IPS DF 19.7 (cell line): ENCODE measurements around the gene SERHL2.
"Not testable (repeated sequence)": the region's sequence is repeated elsewhere in the genome, so short reads cannot be mapped to it uniquely, and the experiment has no call there.

Experiments used
- DNase-seq: peaks from one replicate; pipeline ENCODE4 v3.0.0-alpha.2; 2013; ENCODE audit warnings: low read depth, low spot score

The SERHL2 gene

DNA sequence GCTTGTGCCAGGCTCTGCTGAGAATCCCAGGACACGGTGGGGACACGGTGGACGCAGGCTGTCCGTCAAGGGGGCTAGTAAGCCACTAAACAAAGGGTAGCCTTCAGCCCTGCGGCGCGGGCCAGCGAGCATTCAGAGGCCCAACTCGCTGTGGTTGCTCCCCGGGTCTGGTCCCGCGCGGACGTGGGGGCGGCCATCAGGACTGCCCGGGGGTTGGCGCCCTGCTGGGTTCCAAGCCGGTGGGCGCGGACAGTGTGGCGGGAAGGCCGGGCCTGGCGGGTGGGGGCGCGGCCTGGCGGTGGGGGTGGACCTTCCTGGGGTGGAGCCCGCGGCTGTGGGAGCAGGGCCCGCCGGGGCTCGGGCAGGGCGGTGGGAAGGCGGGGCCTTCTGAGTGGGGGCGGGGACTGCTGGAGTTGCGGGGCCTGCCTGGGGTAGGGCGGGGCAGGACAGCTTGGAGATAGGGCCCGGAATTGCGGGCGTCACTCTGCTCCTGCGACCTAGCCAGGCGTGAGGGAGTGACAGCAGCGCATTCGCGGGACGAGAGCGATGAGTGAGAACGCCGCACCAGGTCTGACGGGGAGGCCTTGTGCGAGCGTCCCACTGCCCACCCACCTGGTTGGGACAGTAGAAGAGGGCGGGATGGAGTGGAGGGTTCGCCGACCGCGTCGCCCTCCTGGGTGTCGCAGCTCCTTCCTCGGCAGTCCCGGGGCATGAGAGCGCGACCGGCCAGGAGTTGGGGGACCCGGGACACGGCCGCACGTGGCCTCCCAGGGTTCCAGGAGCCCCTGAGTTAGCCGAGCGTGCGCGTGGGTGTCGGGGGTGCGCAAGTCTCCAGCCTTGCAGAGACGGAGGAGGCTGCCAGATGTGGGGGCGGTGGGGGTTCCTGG, at the start of gene SERHL2:
TSS of gene SERHL2 (plus strand) at position 482 of the 887 bp plus-strand sequence. CDS start at position 547, 65 bp downstream.
- DNase-seq: no peak

DNA sequence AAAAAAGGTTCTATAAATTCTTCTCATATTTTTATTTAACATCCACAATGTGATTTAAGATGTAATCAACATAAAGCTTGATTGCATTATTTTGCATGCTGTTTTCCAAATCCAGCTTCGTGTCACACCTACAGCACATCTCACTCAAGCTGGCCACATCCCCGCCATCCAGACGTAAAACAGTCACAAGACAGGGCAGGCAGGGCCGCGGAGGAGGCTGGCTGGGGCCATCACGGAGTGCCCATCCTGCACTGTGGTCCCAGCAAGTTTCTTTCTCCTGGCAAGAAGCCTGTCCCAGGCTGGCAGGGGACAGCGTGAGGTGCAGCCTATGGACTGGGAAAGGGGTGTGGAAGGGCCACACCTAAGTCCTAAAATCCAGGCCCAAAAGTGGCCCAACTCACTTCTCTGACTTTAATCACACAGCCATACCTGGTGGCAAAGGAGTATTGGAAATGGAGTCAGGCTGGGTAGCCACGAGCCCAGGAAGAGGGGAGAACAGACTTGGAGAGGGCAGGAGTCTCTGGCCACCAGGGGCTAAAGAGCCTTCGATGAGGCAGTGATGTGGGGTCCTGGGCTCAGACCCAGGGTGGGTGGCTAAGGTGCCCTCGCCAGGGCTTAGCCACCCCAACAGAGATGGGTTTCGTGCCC, 45.3 kb upstream of the SERHL2 start:
- not testable (repeated sequence) for DNase-seq

- not testable (repeated sequence) for DNase-seq
Observed at GRCh38 chr22:42508975-42509364, 44.8 kb upstream of the SERHL2 start.

- no peak for DNase-seq
Observed at GRCh38 chr22:42509548-42509947, 44.2 kb upstream of the SERHL2 start.

DNA sequence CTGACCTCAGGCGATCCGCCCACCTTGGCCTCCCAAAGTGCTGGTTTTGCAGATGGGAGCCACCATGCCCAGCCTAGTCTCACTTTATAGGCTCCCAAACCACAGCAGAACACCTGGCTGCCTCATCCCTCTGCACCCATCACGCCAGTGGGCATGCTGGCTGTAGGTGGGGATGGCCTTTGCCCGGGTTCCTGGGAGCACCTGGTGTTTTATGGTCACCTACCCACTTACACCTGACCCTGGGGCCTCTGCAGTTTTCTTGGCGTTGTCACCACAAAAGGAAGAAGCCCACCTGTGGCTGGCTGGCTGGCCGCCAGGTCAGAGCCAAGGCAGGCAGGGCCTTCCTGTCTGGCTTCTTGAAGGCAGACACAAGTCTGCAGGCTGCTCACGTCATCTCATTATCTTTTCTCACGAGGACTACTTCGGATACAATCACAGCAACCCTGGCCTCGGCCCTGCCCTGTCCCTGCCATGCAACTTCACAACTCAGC, 42.3 kb upstream of the SERHL2 start:
- no peak for DNase-seq

DNA sequence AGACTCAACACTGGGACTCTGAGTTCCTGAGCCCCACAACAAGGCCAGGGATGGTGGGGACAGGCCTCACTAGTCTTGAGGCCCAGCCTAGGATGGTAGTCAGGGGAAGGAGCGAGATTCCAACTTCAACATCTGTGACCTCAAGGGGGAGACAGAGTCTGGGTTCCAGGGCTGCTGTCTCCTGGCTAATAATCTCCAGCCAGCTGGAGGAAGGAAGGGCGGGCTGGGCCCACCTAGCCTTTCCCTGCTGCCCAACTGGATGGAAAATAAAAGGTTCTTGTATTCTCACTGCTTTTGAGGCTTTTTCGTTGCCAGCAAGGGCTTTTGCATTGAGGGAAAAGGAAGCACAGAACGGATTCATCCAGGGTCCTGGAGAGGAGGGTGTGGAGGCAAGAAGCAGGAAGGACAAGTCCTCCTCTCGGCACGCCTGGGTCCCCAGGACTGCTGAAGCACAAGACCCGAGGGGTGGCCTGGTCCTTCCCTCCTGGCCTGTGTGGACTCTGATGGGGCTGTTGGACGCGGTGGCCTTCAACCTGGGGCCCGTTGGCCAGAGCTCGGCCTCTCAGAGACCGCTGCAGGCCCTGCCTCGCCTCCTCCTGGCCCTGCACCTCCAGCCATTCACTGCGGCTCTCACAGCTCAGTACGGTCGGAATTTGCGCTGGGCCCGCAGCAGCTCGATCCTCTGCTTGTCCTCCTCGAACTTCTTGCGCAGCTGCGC, 41.3 kb upstream of the SERHL2 start:
- DNase-seq: not testable (repeated sequence)

DNA sequence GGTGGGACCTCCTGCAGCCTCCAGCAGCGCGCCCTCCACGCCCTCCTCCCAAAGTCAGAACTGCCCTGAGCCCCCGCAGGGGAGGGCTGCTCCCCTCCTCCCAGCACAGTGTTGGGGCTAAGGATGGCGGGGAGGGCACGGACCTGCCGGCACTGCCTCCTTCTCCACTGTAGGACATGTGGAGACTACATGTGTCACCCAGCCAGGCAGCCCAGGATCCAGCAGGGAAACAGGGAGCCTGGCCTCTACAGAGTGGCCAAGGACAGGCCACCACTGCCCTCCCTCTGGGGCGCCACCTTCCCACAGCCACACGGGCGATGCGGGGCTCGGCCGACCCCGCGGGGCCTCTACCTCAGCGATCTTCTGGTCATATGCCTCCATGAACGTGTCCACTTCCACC, 39.4 kb upstream of the SERHL2 start:
- not testable (repeated sequence) for DNase-seq

DNA sequence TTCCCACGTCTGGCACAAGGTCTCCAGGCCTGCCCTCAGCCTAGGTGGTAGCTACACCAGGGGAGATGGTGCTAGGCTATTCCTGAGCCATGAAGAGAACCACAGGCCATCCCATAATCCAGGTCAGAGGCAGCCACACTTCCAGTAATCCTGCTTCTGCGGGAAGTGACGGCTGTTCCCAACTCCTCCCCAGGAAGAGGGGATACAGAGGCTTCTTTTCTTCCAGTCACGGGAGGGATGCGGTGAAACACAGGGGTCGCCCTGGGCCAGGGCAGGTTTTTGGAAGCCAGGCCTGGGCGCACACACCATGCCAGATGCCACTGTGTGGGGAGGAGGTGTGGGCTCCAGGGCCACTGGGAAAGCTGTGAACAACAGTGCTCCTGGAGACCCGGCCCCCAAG, 38.5 kb upstream of the SERHL2 start:
- not testable (repeated sequence) for DNase-seq

GRCh38 chr22:42515896-42516295, 37.9 kb upstream of the SERHL2 start:
- DNase-seq: no peak

DNA sequence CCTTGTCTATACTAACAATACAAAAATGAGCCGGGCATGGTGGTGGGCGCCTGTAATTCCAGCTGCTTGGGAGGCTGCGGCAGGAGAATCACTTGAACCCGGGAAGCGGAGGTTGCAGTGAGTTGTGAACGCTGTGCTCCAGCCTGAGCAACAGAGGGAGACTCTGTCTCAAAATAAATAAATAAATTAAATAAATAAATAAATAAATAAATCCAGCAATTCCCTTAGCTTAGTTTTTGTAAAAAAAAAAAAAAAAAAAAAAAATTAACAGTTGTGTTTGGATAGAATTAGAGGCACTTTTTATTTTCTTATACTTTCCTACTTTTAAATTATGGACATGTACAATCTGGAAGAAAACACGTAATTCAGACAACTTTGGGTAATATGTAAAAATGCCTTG, 36.7 kb upstream of the SERHL2 start:
- not testable (repeated sequence) for DNase-seq

DNA sequence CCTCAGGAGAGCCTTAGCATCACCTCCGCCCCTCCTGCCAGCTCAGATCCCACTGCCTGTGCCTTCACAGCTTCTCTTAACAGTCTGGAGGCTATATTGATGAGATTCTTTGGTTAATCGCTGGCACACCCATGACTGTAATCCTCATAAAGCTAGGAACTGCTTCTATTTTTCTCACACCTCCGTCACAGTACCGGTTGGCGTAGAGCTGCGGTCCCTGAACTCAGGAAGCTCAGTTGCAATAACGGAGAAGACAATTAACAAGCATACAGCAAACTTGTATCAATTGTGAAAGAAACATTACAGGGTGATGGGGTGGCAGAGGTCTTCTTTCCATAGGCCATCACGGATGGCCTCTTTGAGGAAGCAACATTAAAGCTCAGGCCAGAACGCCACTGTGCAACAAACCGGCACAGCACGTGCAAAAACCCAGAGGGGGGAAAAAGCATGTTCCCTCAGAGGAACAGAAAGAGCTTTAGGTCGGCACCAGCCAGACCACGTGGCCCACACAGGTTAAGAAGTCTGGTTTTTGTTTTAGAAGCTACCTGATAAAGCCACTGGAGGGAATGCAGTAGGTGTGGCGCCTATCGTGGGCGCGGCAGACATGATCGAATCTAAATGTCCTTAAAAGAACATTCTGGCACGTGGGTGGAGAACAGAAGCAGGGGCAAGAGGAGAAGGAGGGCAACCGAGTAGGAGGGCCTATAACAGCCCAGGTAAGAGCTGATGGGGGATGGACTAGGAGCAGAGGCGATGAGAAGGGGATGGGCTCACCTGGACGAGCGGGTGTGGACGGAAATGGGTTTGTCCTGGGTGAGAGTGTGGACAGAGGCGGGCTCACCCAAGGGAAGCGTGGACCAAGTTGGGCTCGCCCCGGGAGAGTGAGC, 34.9 kb upstream of the SERHL2 start:
- not testable (repeated sequence) for DNase-seq

- DNase-seq: no peak
Observed at GRCh38 chr22:42519525-42520401, 34.0 kb upstream of the SERHL2 start, which contains the start of gene RRP7A. TSS of gene RRP7A (minus strand) at chr22:42519796. CDS start at chr22:42519786, 10 bp downstream.

- DNase-seq: no peak
Observed at GRCh38 chr22:42521228-42521546, 32.6 kb upstream of the SERHL2 start.

DNA sequence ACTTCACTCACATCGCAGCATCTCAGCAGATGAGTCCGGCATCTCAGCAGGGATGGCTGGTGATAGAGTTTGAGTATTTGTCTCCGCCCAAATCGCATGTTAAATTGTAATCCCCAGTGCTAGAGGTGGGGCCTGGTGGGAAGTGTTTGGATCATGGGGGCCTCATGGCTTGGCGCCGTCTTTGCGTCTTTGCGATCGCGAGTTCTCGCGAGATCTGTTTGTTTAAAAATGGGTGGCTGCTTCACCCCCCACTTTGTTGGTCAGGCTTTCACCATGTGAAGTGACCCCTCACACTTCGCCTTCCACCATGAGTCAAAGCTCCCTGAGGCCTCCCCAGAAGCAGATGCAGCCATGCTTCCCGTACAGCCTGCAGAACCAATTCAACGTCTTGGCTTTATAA, 31.2 kb upstream of the SERHL2 start:
- no peak for DNase-seq

DNA sequence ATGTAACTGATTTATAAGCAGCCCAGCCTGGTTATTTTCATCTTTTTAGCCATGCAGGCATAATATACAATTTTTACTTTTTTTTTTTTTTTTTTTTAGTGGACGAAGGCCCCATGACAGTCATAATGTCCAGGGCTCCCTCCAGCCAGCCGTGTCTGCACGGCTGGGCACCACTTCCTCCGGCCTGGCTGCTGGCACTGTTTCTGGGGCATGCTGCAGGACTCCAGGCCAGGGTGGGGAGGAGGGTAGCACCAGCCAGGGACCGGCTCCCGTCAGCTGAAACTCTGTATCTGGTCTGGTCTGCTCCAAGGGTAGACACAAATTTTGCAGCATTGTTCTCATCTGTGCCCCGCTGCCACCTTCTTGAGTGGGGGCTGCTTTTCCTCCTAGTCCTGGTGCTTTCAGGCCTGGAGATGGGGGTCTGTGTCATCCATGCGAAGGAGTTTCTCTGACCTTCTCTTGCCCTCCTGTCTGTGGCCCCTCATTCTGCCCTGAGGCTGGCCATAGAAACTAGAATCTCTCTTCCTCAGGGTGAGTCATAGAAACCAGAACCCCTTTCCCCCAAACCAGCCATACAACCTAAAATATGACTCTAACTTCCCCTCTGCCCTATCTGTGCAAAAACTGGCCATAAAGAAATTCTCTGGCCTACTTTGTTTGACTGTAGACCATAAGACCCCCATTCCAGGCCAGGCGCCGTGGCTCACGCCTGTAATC, 25.0 kb upstream of the SERHL2 start:
- no peak for DNase-seq

DNA sequence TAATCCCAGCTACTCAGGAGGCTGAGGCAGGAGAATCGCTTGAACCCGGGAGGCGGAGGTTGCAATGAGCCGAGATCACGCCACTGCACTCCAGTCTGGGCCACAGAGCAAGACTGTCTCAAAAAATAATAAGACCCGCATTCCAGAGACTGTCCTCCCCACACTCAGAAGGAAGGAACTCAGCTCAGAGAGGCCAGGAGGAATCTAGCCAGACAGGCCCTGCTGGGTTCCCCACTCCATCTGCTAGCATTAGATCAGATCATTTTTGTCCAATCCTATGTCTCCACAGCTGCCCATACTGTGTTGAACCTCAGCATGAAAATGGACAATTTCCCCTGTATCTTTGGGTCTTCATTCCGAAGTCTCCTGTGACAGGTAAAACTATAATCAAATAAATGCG, 24.3 kb upstream of the SERHL2 start:
- not testable (repeated sequence) for DNase-seq

DNA sequence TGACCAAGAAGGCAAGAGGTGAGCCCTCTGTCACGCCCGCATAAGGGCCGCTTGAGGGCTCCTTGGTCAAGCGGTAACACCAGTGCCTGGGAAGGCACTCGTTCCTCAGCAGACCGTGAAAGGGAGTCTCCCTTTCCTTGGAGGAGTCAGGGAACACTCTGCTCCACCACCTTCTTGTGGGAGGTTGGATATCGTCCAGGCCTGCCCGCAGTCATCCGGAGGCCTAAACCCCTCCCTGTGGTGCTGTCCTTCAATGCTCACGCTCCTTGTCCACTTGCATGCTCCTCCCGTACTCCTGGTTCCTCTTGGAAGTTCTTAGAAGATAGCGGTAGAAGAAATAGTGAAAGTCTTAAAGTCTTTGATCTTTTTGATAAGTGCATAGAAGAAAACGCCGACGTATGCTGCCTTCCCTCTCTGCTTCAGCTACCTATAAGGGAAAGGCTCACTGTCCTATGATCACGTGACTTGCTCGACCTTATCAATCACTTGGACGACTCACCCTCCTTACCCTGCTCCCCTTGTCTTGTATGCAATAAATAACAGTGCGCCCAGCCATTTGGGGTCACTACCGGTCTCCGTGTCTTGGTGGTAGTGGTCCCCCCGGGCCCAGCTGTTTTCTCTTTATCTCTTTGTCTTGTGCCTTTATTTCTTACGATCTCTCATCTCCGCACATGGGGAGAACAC, 22.2 kb upstream of the SERHL2 start:
- DNase-seq: not testable (repeated sequence)

DNA sequence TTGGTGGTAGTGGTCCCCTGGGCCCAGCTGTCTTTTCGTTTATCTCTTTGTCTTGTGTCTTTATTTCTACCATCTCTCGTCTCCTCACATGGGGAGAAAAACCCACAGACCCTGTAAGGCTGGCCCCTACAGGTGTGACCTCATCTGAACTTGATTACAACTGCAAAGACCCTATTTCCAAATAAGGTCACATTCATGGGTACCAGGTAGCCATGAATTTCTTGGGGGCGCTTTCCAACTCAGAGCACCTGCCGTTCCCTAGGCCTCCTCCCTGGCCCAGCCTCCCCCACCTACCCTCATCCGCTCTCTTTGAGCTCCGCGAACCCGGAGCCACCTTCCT, 20.1 kb upstream of the SERHL2 start:
- no peak for DNase-seq
